ENCODE results near the gene SP5. TPM values are rescaled to one million over a fixed set of nuclear protein-coding genes. Genes with fewer than 3 reads are reported as not detected.
"Not testable (repeated sequence)": the region's sequence is repeated elsewhere in the genome, so short reads cannot be mapped to it uniquely, and the experiment has no call there.

Gene SP5
- not detected in 2 replicates for total RNA-seq

DNA sequence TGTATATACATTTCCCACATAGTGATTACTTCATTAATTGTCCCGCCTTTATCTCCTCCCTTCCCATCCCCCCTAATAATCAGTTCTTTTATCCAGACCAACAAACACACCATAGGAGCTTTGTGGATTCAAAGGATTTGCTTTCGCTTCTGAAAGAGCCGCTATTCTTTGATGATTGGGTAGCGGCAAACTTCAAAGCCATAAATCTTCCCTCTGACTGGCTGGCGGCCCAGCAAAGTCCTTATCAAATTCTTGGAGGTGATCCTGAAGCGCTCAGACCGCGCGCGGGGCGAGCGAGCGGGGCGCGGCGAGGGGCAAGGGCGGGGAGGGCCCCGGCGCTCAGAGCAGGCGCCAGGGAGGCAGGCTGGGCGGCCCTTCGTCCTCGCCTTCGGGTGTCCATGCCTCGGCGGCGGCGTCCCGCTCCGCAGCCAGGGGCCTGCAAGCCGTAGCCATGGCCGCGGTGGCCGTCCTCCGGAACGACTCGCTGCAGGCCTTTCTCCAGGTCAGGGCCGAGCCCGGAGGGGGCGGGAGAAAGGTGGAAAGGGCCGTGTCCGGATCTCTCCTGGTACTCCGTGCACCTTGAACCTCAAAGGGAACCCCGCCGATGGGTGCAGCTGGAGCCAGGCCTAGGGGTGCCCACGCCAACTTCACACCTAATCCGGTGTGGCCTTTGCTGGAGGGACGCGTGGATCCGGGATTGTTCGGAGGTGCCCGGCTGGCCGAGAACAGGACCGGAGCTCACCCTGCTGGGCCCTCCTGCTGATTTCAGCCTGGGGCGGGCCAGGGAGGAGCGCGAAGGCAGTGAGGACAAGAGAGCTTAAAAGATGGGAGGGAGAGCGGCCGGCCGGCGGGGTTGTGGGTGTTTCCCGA, at the start of gene SP5:
TSS of gene SP5 (plus strand) at position 276 of the 870 bp plus-strand sequence. CDS start at position 452, 176 bp downstream.
- peak in 1 of 2 donors; percentile 45 for DNase-seq (ENCODE audit: low read depth in 2 of 2)

DNA sequence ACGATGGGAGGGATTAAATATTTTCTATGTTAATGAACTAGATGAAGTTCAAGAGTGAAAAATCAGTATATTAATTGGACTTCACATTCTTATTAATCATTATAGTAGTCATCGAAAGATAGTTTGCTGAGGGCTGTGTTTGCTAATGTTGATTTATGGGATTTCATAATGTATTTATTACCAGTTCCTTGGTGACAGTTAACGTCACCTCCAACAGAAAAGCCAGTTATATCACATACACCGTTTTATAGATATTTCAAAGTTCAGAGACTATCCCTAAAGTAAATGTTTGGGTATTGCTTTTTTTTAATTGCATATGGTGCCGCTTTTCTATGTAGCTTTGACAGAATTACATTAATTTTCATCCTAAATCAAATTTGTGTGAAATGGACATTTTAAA, 49.4 kb upstream of the SP5 start:
- DNase-seq (ENCODE audit: low read depth in 2 of 2): no peak

DNA sequence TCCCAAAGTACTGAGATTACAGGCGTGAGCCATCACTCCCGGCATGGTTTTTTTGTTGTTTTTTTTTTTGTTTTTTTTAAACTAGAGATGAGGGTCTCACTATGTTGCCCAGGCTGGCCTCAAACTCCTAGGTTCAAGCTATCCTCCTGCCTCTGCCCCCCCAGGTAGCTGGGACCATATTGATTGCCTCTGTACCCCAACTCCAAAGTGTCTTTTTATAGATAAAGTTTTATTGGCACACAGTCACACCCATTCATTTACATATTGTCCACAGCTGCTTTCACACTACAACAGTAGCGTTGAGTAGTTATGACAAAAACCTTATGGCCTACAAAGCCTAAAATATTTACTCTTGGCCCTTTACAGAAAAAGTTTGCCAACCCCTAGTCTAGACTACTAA, 45.2 kb upstream of the SP5 start:
- no peak for DNase-seq (ENCODE audit: low read depth in 2 of 2)

DNA sequence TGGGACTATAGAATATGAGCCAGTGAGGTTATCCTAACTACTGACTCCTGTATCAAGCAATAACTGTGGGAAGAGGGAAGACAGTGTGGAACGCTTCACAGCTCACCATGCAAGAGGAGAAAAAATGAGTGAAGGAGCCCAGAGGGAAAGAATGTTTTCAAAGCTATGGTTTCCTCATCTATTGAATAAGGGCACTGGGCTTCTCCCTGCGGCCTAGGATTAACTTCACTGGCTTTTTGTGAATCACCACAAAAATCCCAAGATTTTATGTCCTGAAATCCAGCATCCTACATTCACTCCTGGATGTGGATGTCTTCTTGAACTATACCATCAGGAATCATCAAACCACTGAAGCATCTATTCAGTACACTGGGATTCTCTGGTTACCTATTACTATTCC, 44.5 kb upstream of the SP5 start:
- DNase-seq (ENCODE audit: low read depth in 2 of 2): no peak

DNA sequence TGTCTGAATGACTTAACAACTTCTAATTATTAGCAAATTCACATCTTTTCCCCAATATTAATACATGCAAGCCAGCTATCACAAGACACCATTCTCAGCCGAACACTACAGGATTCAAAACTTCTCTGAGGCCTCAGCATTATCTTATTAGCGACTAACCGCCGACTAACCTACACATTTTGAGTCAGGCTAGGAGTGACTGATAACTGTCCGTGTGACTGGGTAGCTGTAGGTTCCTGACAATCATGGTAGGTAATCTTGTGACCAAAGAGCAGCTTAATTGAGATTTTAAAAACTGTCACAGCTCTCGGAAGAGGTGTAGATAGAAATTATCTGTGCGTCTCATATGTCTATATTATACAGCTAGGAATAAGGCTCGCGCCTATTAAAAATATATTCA, 44.1 kb upstream of the SP5 start:
- DNase-seq (ENCODE audit: low read depth in 2 of 2): no peak

DNA sequence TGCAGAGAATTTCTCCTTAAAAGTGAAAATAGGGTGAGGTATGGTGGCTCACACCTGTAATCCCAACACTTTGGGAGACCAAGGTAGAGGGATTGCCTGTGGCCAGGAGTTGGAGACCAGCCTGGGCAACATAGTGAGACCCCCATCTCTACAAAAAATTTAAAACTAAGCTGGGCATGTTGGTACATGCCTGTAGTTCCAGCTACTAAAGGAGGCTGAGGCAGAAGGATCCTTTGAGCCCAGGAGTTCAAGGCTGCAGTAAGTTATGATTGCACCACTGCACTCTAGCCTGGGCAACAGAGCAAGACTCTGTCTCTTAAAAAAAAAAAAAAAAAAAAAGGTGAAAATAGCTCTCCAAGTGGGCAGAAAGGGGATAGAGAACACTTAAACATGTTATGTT, 40.9 kb upstream of the SP5 start:
- DNase-seq (ENCODE audit: low read depth in 2 of 2): not testable (repeated sequence)

DNA sequence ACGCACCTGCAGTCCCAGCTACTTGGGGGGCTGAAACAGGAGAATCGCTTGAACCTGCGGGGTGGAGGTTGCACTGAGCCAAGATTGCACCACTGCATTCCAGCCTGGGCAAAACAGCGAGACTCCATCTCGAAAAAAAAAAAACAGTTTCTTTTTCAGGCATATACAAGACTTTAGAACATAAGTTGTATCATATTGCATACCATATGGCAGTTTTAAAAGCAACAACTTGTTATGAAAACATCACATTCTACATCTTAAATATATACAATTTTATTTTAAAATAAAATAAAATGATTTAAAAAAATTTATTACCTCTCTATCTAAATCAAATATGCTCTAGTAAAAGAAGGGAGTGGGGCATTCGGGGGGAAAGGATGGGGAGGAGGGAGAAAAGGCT, 39.4 kb upstream of the SP5 start:
- no peak for DNase-seq (ENCODE audit: low read depth in 2 of 2)

DNA sequence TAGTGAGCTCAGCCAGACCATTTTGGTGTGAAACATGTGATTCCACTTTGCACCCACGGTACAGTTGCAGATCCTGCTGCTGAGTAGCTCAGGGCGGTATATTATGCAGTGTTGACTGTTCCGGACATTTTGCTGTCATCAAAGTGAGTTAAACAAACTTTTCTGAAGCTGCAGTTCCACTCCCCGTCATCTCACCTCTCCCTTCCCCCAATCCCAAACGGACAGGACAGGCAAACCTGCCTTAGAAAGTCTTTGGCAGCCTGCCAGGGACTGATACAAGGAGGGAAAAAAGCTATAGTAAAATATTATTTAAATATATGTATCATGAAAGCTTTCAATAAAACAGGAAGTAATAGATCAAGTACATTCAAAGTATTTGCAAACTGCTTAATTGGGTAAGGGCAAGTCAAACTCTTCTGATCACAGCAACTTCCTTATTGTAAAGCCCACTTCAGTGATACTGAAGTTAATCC, 35.5 kb upstream of the SP5 start:
- DNase-seq (ENCODE audit: low read depth in 2 of 2): no peak

DNA sequence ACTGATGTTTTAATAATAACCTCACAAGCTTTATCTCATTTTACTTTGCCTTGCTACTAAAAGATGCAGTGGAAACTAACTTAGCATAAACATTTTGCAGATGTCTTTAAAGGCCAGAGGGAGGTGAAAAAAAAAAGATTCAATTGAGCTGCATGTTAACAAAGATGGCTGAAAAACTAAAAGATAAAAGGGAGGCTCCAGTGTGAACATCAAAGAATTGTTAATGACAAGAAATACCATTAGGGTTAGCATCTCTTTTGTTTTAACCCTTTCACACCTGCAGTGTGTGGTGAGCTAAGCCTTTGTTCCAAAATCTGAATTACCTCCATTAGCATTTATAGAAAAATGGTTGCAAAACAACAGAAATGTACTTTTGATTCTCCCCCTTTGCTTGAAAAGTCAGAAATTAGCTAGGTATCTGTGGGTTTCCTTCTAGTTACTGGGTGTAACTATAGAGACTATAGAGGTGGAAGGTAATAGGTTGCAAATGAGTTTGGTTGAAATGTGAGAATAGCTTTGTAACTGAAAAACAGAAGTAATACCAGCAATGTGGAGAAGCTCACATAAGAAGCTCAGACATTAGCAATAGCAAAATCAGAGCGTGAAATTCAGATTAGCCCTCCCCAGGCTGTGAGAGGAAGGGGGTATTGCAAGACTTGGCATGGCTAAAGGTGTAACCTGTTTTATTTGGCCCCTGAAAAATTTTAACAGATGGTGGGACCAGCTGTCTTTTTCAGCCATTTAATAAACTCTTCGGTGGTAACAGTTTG, 34.8 kb upstream of the SP5 start:
- DNase-seq (ENCODE audit: low read depth in 2 of 2): no peak

DNA sequence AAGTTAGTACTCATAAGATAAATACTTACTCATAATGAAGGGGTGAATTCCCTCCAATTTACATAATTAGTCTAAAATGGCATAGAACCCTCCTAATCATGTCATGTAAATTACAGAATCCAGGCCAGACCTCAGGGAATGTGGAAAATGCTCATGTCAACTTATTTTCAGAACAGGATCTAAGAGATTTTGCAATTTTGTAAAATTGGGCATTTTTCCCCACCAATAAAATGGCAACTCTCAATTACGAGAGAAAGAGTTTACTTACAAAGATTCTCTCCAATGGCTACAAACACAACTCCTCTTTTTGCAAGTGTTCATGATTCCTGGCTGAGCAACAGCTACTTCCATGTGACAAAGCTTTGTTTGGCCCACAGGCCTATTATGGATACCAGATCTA, 33.8 kb upstream of the SP5 start:
- DNase-seq (ENCODE audit: low read depth in 2 of 2): no peak

DNA sequence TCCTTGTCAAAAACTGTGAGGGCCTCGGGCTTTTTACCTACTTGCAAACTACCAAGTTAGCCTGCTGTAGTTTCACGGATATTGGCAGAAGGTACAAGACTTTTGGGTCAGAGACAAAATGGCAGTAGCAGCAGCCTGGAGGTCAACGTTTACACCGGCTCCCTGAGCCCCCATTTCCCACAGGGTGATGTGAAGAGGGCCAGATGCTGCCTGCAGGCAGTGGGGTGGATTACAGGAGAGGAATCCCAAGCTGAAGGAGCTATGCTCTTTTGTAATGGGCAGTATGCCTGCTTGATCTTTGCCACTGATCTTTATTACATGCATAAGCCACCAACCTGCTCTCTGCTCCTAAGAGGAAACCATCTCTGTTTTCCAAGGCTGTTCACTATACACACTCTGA, 29.5 kb upstream of the SP5 start:
- no peak for DNase-seq (ENCODE audit: low read depth in 2 of 2)

DNA sequence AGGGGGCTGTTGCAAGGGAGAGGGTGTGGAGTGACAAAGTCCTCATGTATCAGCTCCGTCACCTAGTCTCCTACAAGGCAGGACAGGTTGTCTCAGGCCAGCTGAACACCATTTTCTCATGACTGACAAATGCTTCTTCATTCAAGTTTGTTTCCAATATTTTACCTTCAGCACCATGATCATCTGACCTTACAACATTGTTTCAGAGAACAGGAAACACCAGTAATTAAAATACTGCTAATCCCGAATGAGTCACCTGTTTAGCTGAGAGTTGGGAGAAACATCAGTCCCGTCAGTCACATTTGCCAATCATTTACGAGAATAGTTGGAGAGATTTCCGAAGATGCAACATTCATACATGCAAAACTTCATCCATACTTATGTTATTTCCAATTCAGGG, 25.7 kb upstream of the SP5 start:
- no peak for DNase-seq (ENCODE audit: low read depth in 2 of 2)

DNA sequence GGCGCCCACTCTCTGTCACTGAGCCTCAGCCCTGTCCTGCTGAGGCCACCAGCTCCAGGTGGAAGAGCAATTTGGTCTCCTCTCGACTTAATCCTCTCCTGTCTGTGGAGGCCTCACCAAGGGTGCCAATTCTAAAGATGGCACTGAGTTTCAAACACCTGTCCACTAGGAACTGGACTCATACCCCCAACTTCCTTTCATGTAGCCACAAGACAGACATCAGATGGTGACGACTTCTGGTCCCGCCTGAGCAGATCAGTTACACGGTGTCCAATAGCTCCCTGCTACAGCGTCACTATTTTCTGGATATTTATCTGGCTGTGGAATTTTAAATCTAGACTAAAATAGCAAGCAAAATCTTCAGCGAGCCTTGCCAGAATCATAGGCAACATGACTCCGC, 24.5 kb upstream of the SP5 start:
- no peak for DNase-seq (ENCODE audit: low read depth in 2 of 2)

DNA sequence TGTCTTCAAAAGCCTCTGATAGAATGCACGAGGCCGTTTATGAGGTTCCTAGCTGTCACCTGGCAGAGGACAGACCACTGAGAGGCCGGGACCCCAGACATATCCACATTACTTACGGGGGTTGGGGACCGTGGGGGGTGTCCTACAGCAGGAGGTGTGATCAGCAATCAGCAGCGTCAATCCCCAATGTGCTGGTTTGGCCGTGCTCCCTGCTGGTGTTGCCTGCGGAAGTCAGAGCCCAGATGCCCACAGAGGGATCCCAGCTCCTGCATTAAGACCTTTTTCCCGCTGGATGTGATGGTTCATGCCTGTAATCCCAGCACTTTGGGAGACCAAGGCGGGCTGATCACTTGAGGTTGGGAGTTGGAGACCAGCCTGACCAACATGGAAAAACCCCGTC, 20.8 kb upstream of the SP5 start:
- no peak for DNase-seq (ENCODE audit: low read depth in 2 of 2)

DNA sequence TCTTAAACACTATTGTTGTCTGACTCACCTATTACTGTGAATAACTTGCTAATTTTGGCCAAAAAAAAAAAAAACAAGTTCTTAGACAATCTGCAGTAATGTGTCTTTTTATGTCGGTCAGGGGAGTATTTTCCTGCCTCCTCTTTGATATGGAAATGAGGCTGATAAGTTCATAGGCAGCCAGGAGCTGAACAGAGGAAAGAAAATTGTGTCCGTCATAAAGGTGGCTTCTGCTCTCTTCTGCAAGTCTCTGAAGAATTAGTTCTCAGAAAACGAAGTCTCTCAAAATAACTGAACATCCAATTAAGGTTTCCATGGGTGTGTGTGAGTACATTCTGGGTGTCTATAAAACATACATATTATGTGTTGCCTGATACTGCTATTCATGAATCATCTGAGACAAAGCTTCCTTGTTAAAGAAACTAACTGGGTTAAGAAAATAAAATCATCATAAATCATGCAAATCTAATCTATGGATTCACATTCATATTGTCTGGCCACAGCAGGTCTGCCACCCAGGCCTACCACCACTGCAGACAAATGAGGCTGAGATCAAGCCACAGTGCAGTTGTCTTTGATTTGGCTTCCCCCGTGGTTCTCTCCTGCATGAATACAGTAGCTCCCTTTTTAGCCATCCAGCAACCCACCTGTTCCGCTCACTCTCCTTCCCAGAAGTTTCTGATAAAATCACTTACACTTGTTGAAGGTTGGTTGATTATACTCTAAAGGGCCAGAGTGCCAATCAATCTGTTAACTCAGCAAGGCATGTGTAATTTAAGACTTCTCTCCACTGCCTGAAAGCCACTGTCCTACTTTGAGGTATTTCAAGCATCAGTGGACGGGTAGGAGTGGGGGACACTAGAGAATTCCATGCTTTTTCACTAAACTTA, 19.4 kb upstream of the SP5 start:
- DNase-seq (ENCODE audit: low read depth in 2 of 2): no peak

DNA sequence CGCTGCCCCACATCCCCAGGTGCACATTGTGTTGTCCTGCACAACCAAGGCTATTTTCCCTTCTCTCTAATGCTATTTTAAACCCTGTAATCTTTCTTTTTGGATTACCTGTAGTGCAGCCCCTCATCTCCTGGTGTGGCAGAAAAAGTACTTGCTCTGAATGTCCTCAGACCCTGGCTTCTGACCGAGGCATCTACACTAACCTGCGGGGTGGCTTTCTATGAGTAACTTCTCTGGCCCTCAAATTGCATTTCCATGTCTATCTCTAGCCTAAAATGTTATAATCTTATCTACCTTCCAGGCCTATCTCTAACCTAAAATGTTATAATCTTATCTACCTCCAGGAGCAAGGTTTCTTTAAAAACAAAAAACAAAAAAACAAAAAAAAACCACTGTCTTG, 18.2 kb upstream of the SP5 start:
- no peak for DNase-seq (ENCODE audit: low read depth in 2 of 2)

DNA sequence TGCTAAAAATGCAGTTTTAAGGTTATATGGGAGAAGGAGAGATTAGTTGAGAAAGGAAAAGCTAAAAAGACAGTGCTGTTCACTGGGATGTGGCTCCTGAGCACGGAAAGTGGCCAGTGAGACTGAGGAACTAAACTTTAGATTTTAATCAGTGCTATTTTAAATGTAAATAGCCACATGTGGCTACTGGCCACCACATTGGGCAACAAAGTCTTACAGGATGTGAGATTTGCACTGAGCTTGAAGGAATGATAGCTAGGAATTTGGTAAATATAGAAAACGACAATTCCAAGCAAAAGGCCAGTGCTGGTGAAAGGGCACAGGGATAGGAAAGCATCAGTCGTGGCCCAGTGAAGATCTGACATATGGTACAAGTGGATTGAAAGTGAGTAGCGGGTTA, 14.1 kb upstream of the SP5 start:
- DNase-seq (ENCODE audit: low read depth in 2 of 2): no peak

DNA sequence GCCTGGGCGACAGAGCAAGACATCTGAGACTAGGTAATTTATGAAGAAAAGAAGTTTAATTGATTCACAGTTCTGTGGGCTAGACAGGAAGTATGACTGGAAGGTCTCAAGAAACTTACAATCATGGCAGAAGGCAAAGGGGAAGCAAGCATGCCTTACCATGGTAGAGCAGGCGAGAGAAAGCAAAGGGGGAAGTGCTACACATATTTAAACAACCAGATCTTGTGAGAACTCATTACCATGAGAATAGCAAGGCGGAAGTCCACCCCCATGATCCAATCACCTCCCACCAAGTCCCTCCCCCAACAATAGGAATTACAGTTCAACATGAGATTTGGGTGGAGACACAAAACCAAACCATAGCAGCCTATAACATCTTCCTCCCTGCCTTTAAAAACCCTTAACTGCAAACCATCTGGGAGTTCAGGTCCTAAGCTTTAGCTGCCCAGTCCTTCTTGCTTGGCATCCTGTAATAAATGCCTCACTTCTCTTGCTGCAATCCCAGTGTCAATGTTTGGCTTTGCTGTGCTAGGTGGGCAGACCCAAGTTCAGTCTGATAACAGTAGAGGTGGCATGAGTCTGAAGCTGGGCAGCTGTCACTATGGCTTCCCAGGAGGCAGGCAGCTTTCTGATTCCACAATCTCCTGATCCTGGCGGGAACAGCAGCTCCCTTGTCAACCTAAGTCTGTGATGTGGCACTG, 11.2 kb upstream of the SP5 start:
- DNase-seq (ENCODE audit: low read depth in 2 of 2): no peak

DNA sequence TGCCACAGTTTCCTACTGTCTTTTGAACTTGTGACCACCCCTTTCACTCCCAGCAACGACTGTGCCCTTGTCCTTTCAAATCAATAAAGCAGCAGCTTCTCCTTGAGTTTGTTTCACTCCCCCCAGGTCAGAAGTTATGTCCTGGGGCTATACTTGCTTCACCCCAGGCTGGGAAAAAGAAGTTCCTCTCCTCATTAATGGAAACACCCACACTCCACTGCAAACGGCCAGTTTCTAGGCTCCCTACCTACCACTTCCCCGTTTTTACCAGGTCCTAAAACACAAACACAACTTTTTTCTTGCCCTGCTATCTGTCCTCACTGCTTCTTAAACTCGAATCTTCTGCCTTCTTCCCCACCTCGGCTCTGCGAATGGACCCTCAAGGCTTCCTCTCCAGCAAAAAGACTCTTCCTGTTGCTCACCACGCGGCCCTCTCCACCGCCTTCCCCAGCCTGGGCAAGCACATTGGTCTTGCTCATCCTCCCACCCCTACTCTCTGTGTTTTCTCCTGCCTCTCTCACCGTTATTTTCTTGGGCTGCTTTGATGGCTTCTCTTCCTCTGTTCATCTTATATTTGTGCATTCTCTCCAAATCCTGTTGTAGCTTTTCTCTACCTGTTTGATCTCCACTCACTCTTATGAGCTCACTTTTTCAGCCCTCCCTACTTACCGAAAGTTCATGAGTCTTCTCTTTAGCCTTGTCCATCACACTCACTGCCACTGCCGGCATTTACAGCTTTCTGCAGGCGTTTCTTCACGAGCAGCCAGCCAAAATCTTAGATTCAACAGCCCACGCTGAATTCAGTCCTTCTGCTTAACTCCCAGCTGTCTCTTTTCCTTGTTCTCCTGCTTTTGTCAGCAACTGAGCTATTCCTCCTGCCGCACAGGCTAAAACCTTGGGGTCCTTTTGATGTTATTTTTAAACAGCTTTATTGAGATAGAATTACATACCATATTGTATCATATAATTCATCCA, 7.0 kb upstream of the SP5 start:
- DNase-seq (ENCODE audit: low read depth in 2 of 2): no peak

DNA sequence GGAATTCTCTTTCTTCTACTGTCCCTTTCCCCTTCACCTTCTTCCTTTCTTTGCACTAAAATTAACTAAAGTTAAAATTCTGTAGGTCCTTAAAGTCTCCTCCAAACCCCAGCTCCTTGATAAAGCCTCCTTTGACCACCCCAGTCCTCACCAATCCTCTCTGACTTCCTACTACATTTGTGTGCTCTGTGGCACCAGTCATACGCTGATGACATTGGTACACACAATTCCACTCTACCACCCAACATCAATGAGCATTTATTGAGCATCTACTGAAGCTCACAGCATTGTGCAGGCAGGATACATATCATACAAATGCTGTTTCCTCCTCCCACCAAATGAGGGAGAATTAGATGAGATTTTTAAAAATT, 4.5 kb upstream of the SP5 start:
- DNase-seq (ENCODE audit: low read depth in 2 of 2): no peak

Measured in dermis microvascular lymphatic vessel endothelial cell (primary cell).